ACC112 (cell line): ENCODE measurements around the gene MAP2K5.
A peak's percentile ranks its signal among the peaks of the same experiment; 100 is the strongest.

Experiments
- H2AFZ ChIP-seq: fragments of 200-600 bp; sonication (generic); one replicate; pipeline ENCODE4 v1.6.0; 2017; ENCODE audit warnings: antibody characterized with exemption, low read length; ENCODE audit not compliant: unreplicated experiment
- H3K27ac ChIP-seq: fragments of 200-600 bp; sonication (generic); 2 replicates; pipeline ENCODE4 v1.5.1; 2014; ENCODE audit warnings: low read depth, mild to moderate bottlenecking, antibody characterized with exemption, low read length, moderate library complexity
- H3K27me3 ChIP-seq: fragments of 200-600 bp; sonication (generic); 2 replicates; pipeline ENCODE4 v1.6.1; 2014; ENCODE audit warnings: mild to moderate bottlenecking, antibody characterized with exemption, low read length, moderate library complexity, mixed read lengths; ENCODE audit not compliant: insufficient read depth
- H3K36me3 ChIP-seq: fragments of 200-600 bp; sonication (generic); 2 replicates; pipeline ENCODE4 v1.6.1; 2016; ENCODE audit warnings: mild to moderate bottlenecking, antibody characterized with exemption, low read length, moderate library complexity, mixed read lengths; ENCODE audit not compliant: insufficient read depth
- H3K4me1 ChIP-seq: fragments of 200-600 bp; sonication (generic); one replicate; pipeline ENCODE4 v1.6.1; 2016; ENCODE audit warnings: low read length, mixed read lengths; ENCODE audit not compliant: insufficient read depth, unreplicated experiment, control insufficient read depth
- H3K4me3 ChIP-seq: fragments of 200-600 bp; sonication (generic); 2 replicates; pipeline ENCODE4 v1.5.1; 2014; ENCODE audit warnings: mild to moderate bottlenecking, low read depth, low read length
- H3K79me2 ChIP-seq: fragments of 200-600 bp; sonication (generic); one replicate; pipeline ENCODE4 v1.6.0; 2016; ENCODE audit warnings: low read length; ENCODE audit not compliant: control insufficient read depth, unreplicated experiment, insufficient read depth

The MAP2K5 gene

GRCh38 chr15:67542420-67543347 lies at the start of gene MAP2K5:
Gene MAP2K5 (plus strand): TSS chr15:67542703. CDS start chr15:67543336, 633 bp downstream.
- Histone ChIP-seq H3K27ac (peak within 1 kb of the TSS; percentile 7; the same call in 1 of the 2 replicates), H3K4me1 (peaks cover 18% of the 10 kb centered on the region), H2AFZ (peak within 1 kb of the TSS; percentile 97), H3K36me3 (no peaks in the 10 kb centered on the region), H3K27me3 (no peaks in the 10 kb centered on the region), H3K4me3 (peak within 1 kb of the TSS; percentile 96), H3K79me2 (peaks cover 3% of the 10 kb centered on the region)

DNA sequence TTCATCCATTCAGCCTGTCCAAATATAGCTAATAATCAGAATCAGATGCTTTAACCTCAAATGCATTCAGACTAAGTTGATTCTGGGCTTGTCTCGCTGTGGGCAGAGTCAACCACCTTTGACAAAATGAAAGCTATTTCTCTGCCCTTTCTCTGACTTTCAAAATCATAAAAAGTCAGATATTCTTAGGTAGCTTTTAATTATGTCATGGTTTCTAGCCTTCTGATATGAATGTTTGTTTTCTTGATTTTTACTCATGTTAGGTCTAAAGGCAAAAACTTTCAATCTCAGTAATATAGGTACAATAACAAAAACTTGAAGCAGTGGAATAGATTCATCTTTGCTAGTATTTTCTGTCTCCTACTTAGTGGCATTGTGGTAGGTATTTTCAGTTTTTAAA lies 46.9 kb upstream of the MAP2K5 start:
- Histone ChIP-seq H3K79me2 (no peaks in the 10 kb centered on the region), H3K27me3 (no peaks in the 10 kb centered on the region), H3K4me1 (no peaks in the 10 kb centered on the region), H2AFZ (no peak overlapping the region), H3K4me3 (no peak overlapping the region), H3K27ac (no peak overlapping the region), H3K36me3 (no peaks in the 10 kb centered on the region)

DNA sequence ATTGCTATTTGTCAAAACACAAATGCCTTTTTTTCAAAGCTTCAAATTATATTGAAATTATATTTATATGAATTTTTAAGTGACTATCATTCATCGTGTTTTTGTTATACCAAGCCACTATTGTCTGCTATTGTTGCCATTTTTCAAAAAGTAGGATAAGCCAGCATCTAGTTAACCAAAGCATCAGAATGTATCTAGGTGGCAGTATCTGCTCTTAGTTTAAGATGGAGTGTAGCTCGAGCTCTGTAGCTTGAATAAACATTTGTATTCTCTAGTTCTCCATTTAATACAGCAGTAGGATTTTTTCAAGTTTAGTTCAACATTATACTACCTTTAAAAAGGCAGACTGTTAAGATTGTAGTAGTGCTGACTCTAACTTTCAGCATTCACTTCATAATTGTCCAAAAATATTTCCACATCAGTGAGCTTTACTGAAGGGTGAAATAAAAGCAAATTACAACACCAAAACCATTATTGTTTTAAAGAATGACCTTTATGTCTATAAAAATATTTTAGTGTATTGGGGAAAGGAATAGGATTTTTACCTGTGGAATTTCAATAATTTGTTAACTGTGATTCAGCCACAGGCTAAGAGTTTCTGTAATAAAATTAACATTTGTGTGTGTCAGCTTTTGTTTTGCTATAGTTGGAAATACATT lies 41.2 kb upstream of the MAP2K5 start:
- no peak overlapping the region for H3K27ac ChIP-seq
- no peak overlapping the region for H3K4me3 ChIP-seq
- no peaks in the 10 kb centered on the region for H3K27me3 ChIP-seq
- no peaks in the 10 kb centered on the region for H3K4me1 ChIP-seq
- no peaks in the 10 kb centered on the region for H3K79me2 ChIP-seq
- H3K36me3 ChIP-seq = no peaks in the 10 kb centered on the region
- H2AFZ ChIP-seq = no peak overlapping the region

DNA sequence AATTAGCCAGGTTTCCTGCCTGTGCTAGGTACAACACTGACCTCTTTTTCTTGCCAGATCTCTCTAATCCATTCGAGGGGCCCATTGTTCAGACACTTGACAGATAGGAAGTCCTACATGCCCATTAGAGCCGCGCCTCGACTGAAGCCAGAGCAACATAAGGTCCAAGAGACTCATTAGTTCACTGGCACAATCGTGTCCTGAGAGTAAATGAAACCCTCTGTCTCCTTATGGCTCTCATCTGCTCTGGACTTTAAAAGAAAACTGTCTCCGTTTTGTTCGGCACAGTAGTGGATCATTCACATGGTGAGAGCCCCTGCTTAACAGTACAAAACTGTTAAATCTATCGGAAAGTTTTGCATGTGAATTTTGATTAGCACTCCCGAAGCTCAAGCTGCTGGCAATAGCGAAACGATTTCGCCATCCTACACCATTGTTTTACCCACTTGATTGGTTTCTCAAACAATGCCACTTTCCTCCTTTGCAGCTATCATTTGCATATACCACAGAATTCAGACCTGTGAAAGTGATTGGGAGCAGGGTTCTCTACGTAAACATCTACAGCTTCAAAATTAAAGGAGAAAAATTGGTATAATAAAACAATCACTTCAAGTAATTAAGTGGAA lies 40.6 kb upstream of the MAP2K5 start:
- H3K36me3 ChIP-seq = no peaks in the 10 kb centered on the region
- no peak overlapping the region for H2AFZ ChIP-seq
- no peak overlapping the region for H3K4me3 ChIP-seq

DNA sequence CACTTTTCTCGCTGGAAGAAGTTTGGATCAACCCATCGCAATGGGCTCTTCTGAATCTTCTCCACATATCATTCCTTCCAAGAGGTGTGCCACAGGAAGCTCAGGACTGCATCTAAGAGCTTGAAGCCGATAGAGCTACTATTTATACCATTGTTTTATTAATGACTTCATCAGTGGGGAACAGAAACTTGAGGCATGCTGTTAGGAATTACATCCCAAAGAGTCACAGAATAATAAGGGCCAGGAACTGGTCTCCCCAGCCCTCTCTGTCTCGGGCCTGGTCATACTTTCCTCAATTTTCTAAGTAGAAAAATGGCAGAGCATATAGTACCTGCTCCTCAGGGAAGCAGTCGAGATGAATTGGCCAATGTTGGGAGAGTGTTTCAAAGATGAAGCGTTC lies 38.4 kb upstream of the MAP2K5 start:
- peaks cover 6% of the 10 kb centered on the region for H3K4me1 ChIP-seq
- H3K79me2 ChIP-seq = no peaks in the 10 kb centered on the region
- no peak overlapping the region for H3K4me3 ChIP-seq
- H3K27me3 ChIP-seq = no peaks in the 10 kb centered on the region
- H3K27ac ChIP-seq = no peak overlapping the region
- no peaks in the 10 kb centered on the region for H3K36me3 ChIP-seq
- no peak overlapping the region for H2AFZ ChIP-seq

More for the DNA sequence above, 40.6 kb upstream of the MAP2K5 start:
- H3K79me2 ChIP-seq = no peaks in the 10 kb centered on the region
- H3K27me3 ChIP-seq = no peaks in the 10 kb centered on the region
- no peak overlapping the region for H3K27ac ChIP-seq
- no peaks in the 10 kb centered on the region for H3K4me1 ChIP-seq

DNA sequence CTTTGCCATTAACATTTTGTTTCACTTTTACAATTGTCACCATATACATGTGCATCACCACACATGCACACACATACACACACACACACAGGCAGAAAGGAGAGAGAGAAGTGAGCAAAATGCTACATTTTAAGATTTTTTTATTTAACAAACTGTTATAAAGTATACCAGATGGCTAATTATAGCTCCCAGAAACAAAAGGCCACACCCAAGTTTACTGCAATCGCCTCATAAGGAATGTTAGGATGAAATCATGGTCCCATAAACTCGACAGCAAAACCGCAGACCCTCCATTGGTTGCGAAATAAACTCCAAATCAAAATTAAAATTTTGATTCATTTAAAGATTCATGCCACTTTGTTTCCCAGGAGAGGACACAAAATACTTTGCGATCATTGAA lies 37.7 kb upstream of the MAP2K5 start:
- H3K79me2 ChIP-seq = no peaks in the 10 kb centered on the region
- H3K36me3 ChIP-seq = no peaks in the 10 kb centered on the region
- no peak overlapping the region for H3K4me3 ChIP-seq
- no peaks in the 10 kb centered on the region for H3K27me3 ChIP-seq
- H2AFZ ChIP-seq = no peak overlapping the region
- peaks cover 7% of the 10 kb centered on the region for H3K4me1 ChIP-seq
- H3K27ac ChIP-seq = no peak overlapping the region

GRCh38 chr15:67505675-67506572 lies 36.6 kb upstream of the MAP2K5 start:
- Histone ChIP-seq H3K36me3 (no peaks in the 10 kb centered on the region), H3K4me1 (peaks cover 18% of the 10 kb centered on the region), H3K79me2 (no peaks in the 10 kb centered on the region), H2AFZ (no peak overlapping the region), H3K4me3 (no peak overlapping the region), H3K27me3 (no peaks in the 10 kb centered on the region), H3K27ac (no peak overlapping the region)

- Histone ChIP-seq H3K36me3 (no peaks in the 10 kb centered on the region), H3K79me2 (no peaks in the 10 kb centered on the region), H2AFZ (no peak overlapping the region), H3K27ac (peak overlapping the region; percentile 18; the same call in 1 of the 2 replicates), H3K4me3 (no peak overlapping the region), H3K4me1 (peaks cover 28% of the 10 kb centered on the region), H3K27me3 (no peaks in the 10 kb centered on the region)
Measured at GRCh38 chr15:67506775-67507747, 35.4 kb upstream of the MAP2K5 start.

GRCh38 chr15:67508407-67508806 lies 34.1 kb upstream of the MAP2K5 start:
- Histone ChIP-seq H3K4me1 (peaks cover 28% of the 10 kb centered on the region), H3K4me3 (no peak overlapping the region), H3K27ac (no peak overlapping the region), H3K79me2 (no peaks in the 10 kb centered on the region), H3K27me3 (no peaks in the 10 kb centered on the region), H3K36me3 (no peaks in the 10 kb centered on the region), H2AFZ (no peak overlapping the region)
